CD1c-positive myeloid dendritic cell (primary cell): ENCODE results near the gene GAS5.

Experiments used
- DNase-seq: peaks from one replicate; pipeline ENCODE4 v3.0.0-alpha.2; 2016; ENCODE audit errors: extremely low spot score

Gene GAS5

DNA sequence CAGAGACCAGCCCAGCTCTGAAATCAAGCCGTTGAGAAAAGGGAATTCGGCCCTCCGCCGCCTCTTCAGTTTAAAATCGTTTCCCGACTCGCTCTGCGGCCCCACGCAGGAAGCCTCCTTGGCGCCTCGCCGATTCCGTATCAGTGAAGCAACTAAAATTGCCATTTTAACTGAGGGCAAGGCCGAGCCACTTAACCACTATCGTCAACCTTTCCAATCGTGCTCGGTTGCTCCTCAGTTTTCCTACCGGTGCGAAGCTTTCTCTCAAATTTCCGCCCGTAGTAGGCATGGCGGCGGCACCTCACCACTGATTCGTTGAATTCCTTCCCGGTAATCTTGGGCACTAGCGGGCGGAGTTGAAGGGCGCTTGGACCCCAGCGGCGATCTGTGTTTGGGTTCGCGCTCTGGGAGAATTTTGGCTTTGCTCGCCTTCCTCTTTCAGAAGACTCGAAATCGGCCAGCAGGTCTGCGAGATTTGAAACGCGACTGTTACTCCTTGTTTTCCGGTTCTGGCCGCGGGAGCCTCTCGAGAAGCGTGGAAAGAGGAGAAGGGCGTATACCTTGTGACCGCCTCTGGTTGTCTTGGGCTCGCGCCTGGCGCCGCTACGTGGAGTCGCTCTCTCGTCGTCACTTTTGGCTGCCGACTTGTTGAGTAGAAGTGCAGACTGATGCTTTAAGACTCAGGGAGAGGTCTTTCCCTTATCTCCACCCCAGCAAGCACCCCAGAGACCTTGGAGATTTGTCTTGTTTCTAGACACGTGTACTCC, 43.3 kb downstream of the GAS5 start, which contains the start of the genes CENPL and DARS2:
TSS of gene CENPL (minus strand) at position 569 of the 767 bp plus-strand sequence. CDS start 13,584 bp downstream, outside the sequence.
TSS of gene DARS2 (plus strand) at position 359 of the 767 bp plus-strand sequence. CDS start 557 bp downstream, outside the sequence.
- DNase-seq: peak; percentile 98

DNA sequence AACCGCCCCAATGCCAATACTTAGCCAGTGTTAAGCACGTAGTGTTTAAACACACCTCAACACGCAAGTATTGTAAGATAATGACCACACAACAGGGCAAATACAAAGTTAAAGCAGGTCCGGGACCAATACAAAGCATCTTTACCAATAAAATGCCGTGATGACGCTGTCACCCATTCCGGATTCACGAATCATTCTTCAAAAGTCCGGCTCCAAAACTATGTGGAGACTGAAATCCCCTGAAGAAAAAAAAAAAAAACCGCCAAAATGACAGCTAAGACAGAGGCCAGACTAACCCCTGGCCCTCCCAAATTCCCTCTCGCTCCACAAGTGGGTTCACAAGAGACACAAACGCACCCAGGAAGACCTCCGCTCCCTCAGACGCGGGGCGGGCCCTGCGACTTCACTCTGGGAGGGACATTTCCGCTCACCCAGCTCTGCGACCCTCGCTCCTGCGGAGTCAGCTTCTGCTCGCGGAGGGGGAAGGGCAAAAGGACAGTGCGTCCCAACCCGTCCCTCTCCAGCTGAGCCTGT, 43.9 kb downstream of the GAS5 start:
- DNase-seq: no peak

DNA sequence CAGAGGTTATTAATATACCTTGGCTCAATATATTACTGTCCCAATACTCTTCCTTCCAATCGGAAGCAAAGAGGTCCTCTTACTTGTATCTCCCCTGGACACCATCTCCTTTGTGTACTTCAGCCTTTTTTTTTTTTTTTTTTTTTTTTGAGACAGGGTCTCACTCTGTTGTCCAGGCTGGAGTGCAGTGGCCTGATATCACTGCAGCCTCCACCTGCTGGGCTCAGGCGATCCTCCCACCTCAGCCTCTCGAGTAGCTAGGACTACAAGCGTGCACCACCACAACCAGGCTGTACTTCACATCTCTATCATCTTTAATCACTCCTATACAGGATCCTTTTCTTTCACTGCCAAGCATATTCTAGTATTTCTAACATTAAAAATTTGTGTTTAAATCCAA, 46.1 kb downstream of the GAS5 start:
- DNase-seq: no peak

DNA sequence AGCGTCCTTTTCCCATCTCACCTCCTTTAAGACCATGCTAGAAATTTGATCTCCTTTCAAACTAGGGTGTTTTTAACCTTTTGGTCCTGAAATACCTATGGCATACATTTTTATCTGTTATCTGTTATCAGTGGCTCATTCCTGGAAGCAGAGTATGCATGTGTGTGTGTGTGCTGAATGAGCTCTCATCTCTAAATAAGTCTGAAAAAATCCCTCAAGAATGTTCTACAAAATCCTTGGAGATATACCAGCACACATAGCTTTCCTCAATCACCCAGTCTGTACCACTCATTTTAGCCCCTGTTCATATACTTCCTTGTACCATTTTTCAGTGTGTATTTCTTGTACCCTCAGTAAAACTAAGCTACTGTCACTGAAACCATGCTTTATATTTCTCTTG, 49.3 kb downstream of the GAS5 start:
- no peak for DNase-seq
